BLaER1 (cell line): ENCODE measurements around the gene OGDH.

Source experiments
- H3K27ac ChIP-seq: shearing (Covaris generic); formaldehyde crosslinking; 2 replicates; pipeline ENCODE4 v1.8.1; 2022
- H3K27me3 ChIP-seq: shearing (Covaris generic); formaldehyde crosslinking; 2 replicates; pipeline ENCODE4 v1.8.1; 2022
- H3K36me3 ChIP-seq: shearing (Covaris generic); formaldehyde crosslinking; 2 replicates; pipeline ENCODE4 v1.8.1; 2022
- H3K4me1 ChIP-seq: shearing (Covaris generic); formaldehyde crosslinking; 2 replicates; pipeline ENCODE4 v1.8.1; 2022
- H3K4me2 ChIP-seq: shearing (Covaris generic); formaldehyde crosslinking; 2 replicates; pipeline ENCODE4 v1.8.1; 2022
- H3K4me3 ChIP-seq: shearing (Covaris generic); formaldehyde crosslinking; 2 replicates; pipeline ENCODE4 v1.8.1; 2022
- H3K9ac ChIP-seq: shearing (Covaris generic); formaldehyde crosslinking; 2 replicates; pipeline ENCODE4 v1.8.1; 2022
- H3K9me3 ChIP-seq: shearing (Covaris generic); formaldehyde crosslinking; 2 replicates; pipeline ENCODE4 v1.8.1; 2022
- H4K20me1 ChIP-seq: shearing (Covaris generic); formaldehyde crosslinking; 2 replicates; pipeline ENCODE4 v1.8.1; 2022
- Cebpa-rat ChIP-seq: shearing (Covaris generic); IDR thresholded peaks from 2 replicates; pipeline ENCODE4 v1.8.1; 2022

OGDH gene

DNA sequence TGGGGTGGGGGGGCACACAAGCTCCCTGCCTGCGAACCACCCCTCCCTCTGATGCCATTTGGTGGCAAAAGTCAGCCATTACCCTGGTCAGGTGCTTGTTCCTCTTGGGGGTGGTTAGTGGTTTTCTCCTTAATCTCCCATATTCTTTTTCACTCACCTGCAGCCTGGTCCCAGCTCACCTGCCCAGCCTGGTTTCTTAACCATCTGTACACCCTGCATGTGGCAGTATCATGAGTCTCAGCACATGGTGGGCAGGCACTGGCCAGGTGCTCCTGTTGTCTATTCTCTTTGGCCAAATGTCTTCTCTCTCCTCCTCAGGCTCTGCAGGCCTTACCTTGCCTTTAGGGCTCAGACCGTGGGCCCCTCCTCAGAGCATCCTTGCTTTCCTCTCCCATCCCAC lies 30.5 kb downstream of the OGDH start:
- H4K20me1 ChIP-seq: no peaks in the 10 kb centered on the region
- H3K4me1 ChIP-seq: peaks cover 23% of the 10 kb centered on the region
- H3K27ac ChIP-seq: no peak overlapping the region
- no peaks in the 10 kb centered on the region for H3K27me3 ChIP-seq
- H3K4me3 ChIP-seq: no peak overlapping the region
- H3K9me3 ChIP-seq: no peaks in the 10 kb centered on the region
- H3K4me2 ChIP-seq: no peak overlapping the region
- TF ChIP-seq Cebpa-rat: no peak
- H3K36me3 ChIP-seq: peaks cover 28% of the 10 kb centered on the region
- H3K9ac ChIP-seq: no peak overlapping the region

- Histone ChIP-seq H3K4me2 (peak overlapping the region; percentile 76; the same call in 1 of the 2 replicates), H3K4me3 (no peak overlapping the region), H3K36me3 (peaks cover 22% of the 10 kb centered on the region), H3K27ac (peak overlapping the region; percentile 70), H3K9me3 (no peaks in the 10 kb centered on the region), H3K4me1 (peaks cover 20% of the 10 kb centered on the region), H3K27me3 (no peaks in the 10 kb centered on the region), H3K9ac (no peak overlapping the region), H4K20me1 (no peaks in the 10 kb centered on the region)
- no peak for TF ChIP-seq Cebpa-rat
Measured at GRCh38 chr7:44637788-44638594, 31.6 kb downstream of the OGDH start.

DNA sequence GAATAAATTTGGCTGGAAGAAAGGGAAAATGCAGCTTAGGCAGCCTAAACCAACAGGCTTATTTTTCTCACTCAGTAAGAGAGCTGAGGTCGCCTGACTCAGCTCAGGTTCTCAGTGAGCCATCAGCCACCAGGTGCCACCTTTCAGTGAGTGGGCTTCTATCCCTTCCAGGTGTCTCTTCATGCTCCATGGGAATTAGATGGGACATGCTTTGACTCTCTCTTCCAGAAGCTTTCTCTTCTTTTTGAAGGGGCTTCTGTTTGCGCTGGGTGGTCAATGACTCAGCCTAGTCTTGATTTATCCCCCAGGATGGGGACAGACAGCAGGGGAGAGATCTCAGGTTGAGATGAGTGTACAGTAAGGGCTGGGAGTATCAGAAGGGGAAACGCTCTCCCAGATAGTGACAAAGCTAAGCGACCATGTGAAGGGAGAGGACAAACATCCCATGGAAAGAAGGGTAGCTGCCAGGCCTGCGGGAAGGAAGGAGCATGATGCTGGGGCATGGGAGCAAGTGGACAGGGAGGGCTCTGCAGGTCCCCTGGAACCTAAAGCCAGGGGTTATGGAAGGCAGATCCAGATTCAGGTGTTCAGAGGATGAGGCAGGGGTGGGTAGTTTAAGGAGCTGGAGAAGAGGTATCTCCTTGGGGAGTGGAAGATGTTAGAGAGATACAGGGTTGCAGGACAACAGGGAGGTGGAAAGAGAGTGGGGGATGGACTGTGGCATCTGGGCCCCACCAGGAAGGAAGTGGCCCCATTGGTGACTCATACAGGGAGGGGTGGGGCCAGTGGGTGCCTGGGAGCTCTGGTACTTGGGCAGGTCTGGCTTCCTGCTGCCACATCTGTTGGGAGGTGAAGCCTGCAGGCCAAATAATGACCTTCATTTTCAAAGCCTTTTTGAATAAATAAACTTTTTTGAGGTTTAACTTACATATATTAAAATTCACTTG lies 32.5 kb downstream of the OGDH start:
- H3K36me3 ChIP-seq: peaks cover 22% of the 10 kb centered on the region
- H3K4me2 ChIP-seq: peak overlapping the region; percentile 76
- TF ChIP-seq Cebpa-rat: no peak
- no peak overlapping the region for H3K9ac ChIP-seq
- no peaks in the 10 kb centered on the region for H3K9me3 ChIP-seq
- peaks cover 20% of the 10 kb centered on the region for H3K4me1 ChIP-seq
- peak overlapping the region; percentile 70 for H3K27ac ChIP-seq
- no peaks in the 10 kb centered on the region for H4K20me1 ChIP-seq
- H3K4me3 ChIP-seq: no peak overlapping the region
- H3K27me3 ChIP-seq: no peaks in the 10 kb centered on the region

GRCh38 chr7:44639671-44640321 lies 33.4 kb downstream of the OGDH start:
- H3K4me2 ChIP-seq: peak overlapping the region; percentile 76
- H3K4me1 ChIP-seq: peaks cover 20% of the 10 kb centered on the region
- H3K27ac ChIP-seq: peak overlapping the region; percentile 70; the same call in 1 of the 2 replicates
- no peaks in the 10 kb centered on the region for H3K27me3 ChIP-seq
- TF ChIP-seq Cebpa-rat: no peak
- H3K9me3 ChIP-seq: no peaks in the 10 kb centered on the region
- H3K4me3 ChIP-seq: no peak overlapping the region
- H4K20me1 ChIP-seq: no peaks in the 10 kb centered on the region
- H3K36me3 ChIP-seq: peaks cover 20% of the 10 kb centered on the region
- H3K9ac ChIP-seq: no peak overlapping the region

GRCh38 chr7:44643206-44643605 lies 36.8 kb downstream of the OGDH start:
- H3K4me3 ChIP-seq: no peak overlapping the region
- H3K4me1 ChIP-seq: peaks cover 20% of the 10 kb centered on the region
- no peak overlapping the region for H3K27ac ChIP-seq
- no peaks in the 10 kb centered on the region for H3K9me3 ChIP-seq
- no peak overlapping the region for H3K4me2 ChIP-seq
- no peaks in the 10 kb centered on the region for H4K20me1 ChIP-seq
- no peak for TF ChIP-seq Cebpa-rat
- no peaks in the 10 kb centered on the region for H3K27me3 ChIP-seq
- H3K36me3 ChIP-seq: peaks cover 43% of the 10 kb centered on the region
- no peak overlapping the region for H3K9ac ChIP-seq

- no peak for TF ChIP-seq Cebpa-rat
- H3K9me3 ChIP-seq: no peaks in the 10 kb centered on the region
- peaks cover 58% of the 10 kb centered on the region for H3K36me3 ChIP-seq
- H3K4me1 ChIP-seq: no peaks in the 10 kb centered on the region
- no peak overlapping the region for H3K4me2 ChIP-seq
- no peak overlapping the region for H3K4me3 ChIP-seq
- H3K27me3 ChIP-seq: no peaks in the 10 kb centered on the region
- H4K20me1 ChIP-seq: no peaks in the 10 kb centered on the region
- no peak overlapping the region for H3K27ac ChIP-seq
- no peak overlapping the region for H3K9ac ChIP-seq
Measured at GRCh38 chr7:44645254-44645653, 38.8 kb downstream of the OGDH start.

GRCh38 chr7:44645696-44646095 lies 39.3 kb downstream of the OGDH start:
- Histone ChIP-seq H4K20me1 (no peaks in the 10 kb centered on the region), H3K9ac (no peak overlapping the region), H3K36me3 (peaks cover 62% of the 10 kb centered on the region), H3K9me3 (no peaks in the 10 kb centered on the region), H3K4me1 (no peaks in the 10 kb centered on the region), H3K27me3 (no peaks in the 10 kb centered on the region), H3K27ac (no peak overlapping the region), H3K4me2 (no peak overlapping the region), H3K4me3 (no peak overlapping the region)
- no peak for TF ChIP-seq Cebpa-rat

GRCh38 chr7:44646176-44646920 lies 39.9 kb downstream of the OGDH start:
- Histone ChIP-seq H3K27me3 (no peaks in the 10 kb centered on the region), H3K9ac (no peak overlapping the region), H3K36me3 (peaks cover 68% of the 10 kb centered on the region)

More at GRCh38 chr7:44646176-44646920, 39.9 kb downstream of the OGDH start:
- H4K20me1 ChIP-seq: no peaks in the 10 kb centered on the region
- no peak overlapping the region for H3K27ac ChIP-seq
- no peak for TF ChIP-seq Cebpa-rat
- H3K4me1 ChIP-seq: no peaks in the 10 kb centered on the region
- no peaks in the 10 kb centered on the region for H3K9me3 ChIP-seq
- H3K4me3 ChIP-seq: no peak overlapping the region
- H3K4me2 ChIP-seq: no peak overlapping the region
